ENCODE results near the gene HHEX.

The HHEX gene

DNA sequence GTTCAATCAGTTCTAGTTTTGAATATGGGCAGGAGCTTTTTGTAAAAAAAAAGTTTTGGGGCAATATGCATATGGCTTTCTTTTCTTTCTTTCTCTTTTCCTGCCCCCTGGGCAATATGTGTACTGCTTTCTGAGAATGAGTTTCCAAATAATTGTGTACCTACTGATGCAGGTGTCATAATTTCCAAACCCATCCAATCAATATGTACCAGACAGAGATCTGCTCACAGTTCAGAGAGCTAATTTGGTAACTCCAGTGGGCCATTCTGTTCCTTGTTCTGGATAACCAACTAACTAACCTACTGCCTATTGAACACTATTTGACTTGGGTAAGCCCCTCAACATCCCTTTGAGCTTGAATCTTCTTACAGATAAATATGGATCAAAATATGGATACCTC is 32.6 kb downstream of the HHEX start:
- Histone ChIP-seq H3K27ac (no peak overlapping the region), H3K36me3 (no peaks in the 10 kb centered on the region), H3K4me1 (no peaks in the 10 kb centered on the region), H3K9me3 (no peaks in the 10 kb centered on the region), H3K27me3 (peaks cover 0 to 4% of the 10 kb centered on the region in 2 donors), H3K4me3 (no peak overlapping the region)
- intact Hi-C loops (cut with DNase I; ENCODE audit: low total_unique reads), result loop anchor here (10.0 kb wide), 1 partner anchor 62 kb away; no protein-coding TSS in a partner anchor
- TF ChIP-seq, protein P1, sequence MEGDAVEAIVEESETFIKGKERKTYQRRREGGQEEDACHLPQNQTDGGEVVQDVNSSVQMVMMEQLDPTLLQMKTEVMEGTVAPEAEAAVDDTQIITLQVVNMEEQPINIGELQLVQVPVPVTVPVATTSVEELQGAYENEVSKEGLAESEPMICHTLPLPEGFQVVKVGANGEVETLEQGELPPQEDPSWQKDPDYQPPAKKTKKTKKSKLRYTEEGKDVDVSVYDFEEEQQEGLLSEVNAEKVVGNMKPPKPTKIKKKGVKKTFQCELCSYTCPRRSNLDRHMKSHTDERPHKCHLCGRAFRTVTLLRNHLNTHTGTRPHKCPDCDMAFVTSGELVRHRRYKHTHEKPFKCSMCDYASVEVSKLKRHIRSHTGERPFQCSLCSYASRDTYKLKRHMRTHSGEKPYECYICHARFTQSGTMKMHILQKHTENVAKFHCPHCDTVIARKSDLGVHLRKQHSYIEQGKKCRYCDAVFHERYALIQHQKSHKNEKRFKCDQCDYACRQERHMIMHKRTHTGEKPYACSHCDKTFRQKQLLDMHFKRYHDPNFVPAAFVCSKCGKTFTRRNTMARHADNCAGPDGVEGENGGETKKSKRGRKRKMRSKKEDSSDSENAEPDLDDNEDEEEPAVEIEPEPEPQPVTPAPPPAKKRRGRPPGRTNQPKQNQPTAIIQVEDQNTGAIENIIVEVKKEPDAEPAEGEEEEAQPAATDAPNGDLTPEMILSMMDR (IDR thresholded peaks at IDR 0.05), result no peak
- no peak for DNase-seq

GRCh38 chr10:92727141-92727540 is 37.4 kb downstream of the HHEX start:
- Histone ChIP-seq H3K36me3 (no peaks in the 10 kb centered on the region), H3K4me1 (no peaks in the 10 kb centered on the region), H3K27ac (no peak overlapping the region), H3K9me3 (no peaks in the 10 kb centered on the region), H3K27me3 (no peaks in the 10 kb centered on the region), H3K4me3 (no peak overlapping the region)
- TF ChIP-seq, protein P1 (IDR thresholded peaks at IDR 0.05), result no peak
- no peak for DNase-seq
- intact Hi-C loops (cut with DNase I; ENCODE audit: low total_unique reads), result loop anchor here (10.0 kb wide), 1 partner anchor 58 kb away; no protein-coding TSS in a partner anchor

DNA sequence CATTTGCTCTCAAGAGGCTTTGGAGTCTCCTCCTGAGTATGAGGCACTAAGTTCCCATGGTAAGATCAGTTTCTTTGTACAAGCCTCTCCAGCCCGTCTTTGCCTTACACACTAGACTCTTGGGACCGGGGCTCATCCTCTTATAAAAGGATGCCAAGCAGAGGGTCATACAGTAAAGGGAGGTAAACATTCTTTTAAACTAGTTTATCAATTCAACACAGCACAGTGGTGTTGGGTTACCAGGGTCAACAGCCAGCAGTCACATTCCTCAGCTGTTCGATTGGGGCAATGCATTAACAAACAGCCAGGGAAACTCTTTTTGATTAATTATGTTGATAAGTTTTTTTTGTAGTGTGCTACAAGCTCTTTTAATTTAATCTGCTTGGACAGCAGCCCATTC is 37.8 kb downstream of the HHEX start:
- H3K36me3 ChIP-seq, result no peaks in the 10 kb centered on the region
- no peak for DNase-seq
- H3K27ac ChIP-seq, result no peak overlapping the region
- no peak overlapping the region for H3K4me3 ChIP-seq
- TF ChIP-seq, protein P1 (IDR thresholded peaks at IDR 0.05), result no peak
- no peaks in the 10 kb centered on the region for H3K9me3 ChIP-seq
- H3K27me3 ChIP-seq, result no peaks in the 10 kb centered on the region
- no peaks in the 10 kb centered on the region for H3K4me1 ChIP-seq
- intact Hi-C loops (cut with DNase I; ENCODE audit: low total_unique reads), result loop anchor here (10.0 kb wide), 1 partner anchor 57 kb away; no protein-coding TSS in a partner anchor

DNA sequence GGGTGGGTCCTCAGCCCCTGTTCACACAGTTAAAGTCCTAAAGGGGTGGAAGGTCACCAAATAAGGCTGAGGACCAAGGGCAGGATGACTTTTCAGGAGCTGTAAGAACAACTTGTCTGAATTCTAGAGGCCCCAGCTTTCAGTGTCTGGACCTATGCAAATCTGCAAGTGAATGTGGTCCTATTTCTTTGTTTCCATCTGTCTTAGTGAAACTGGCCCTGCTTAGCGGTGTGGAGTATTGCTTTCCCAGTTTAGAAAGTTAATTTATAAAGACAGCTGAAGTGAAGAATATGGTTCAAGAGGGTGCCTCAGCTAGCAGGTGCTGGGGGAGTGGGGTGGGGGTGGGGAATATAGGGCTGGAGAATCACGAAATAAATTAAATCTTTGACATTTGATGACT is 40.1 kb downstream of the HHEX start:
- intact Hi-C loops (cut with DNase I; ENCODE audit: low total_unique reads), result loop anchor here (10.0 kb wide), 1 partner anchor 55 kb away; no protein-coding TSS in a partner anchor
- H3K27me3 ChIP-seq, result no peaks in the 10 kb centered on the region
- no peak overlapping the region for H3K4me3 ChIP-seq
- H3K4me1 ChIP-seq, result no peaks in the 10 kb centered on the region
- TF ChIP-seq, protein P1 (IDR thresholded peaks at IDR 0.05), result no peak
- DNase-seq, result no peak
- no peaks in the 10 kb centered on the region for H3K36me3 ChIP-seq
- no peak overlapping the region for H3K27ac ChIP-seq
- H3K9me3 ChIP-seq, result no peaks in the 10 kb centered on the region

DNA sequence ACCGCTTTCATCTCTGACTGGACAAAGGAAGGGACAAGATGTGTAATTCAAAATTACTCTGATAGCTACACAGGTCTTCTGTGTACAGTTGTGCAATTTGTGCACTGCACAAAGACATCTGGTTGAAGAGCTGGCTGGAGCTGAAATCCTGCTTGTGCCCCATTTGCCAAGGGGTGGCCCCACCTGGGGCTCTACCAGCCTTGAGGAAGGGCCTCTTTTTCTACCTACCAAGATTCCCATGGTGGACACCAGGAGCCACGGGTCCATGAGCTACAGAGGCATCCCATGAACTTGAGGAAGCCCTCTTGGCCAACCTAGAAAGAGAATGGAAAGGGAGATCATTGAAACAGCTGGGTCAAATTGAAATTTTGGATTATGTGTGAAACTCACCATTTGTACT is 43.2 kb downstream of the HHEX start:
- DNase-seq, result no peak
- Histone ChIP-seq H3K27ac (no peak overlapping the region), H3K4me1 (no peaks in the 10 kb centered on the region), H3K36me3 (no peaks in the 10 kb centered on the region), H3K27me3 (no peaks in the 10 kb centered on the region), H3K9me3 (no peaks in the 10 kb centered on the region), H3K4me3 (no peak overlapping the region)
- TF ChIP-seq, protein P1 (IDR thresholded peaks at IDR 0.05), result no peak
- intact Hi-C loops (cut with DNase I; ENCODE audit: low total_unique reads), result no loop called here

DNA sequence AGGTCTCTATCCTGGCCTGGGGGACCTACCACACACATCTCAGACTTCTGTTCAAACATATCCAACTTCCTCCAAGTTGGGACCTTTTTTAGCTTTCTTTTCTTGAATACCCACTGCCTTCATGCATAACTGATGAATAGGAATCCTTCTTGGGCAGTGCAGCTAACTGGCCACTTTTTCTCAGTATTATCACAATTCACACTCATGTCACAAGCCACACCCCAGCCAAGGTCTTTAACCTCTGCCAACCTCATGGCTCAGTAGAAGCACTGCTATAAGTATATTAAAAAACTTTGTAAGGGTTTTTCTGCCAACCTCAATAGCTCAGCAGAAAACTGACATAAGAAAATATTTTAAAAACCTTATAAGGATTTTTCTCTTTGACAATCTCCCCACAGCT is 44.5 kb downstream of the HHEX start:
- H3K4me1 ChIP-seq, result no peaks in the 10 kb centered on the region
- TF ChIP-seq, protein P1 (IDR thresholded peaks at IDR 0.05), result no peak
- no peak overlapping the region for H3K4me3 ChIP-seq
- no peak overlapping the region for H3K27ac ChIP-seq
- no peaks in the 10 kb centered on the region for H3K27me3 ChIP-seq
- H3K9me3 ChIP-seq, result no peaks in the 10 kb centered on the region
- H3K36me3 ChIP-seq, result no peaks in the 10 kb centered on the region
- intact Hi-C loops (cut with DNase I; ENCODE audit: low total_unique reads), result no loop called here
- DNase-seq, result no peak

Data from tibial artery (tissue), 4 donors.